CD14-positive monocyte (primary cell): ENCODE results near the gene GMDS. TPM values are rescaled to one million over a fixed set of nuclear protein-coding genes. Genes with fewer than 3 reads are reported as not detected.

ENCODE experiments used
- DNase-seq, 3 donors: peaks; one replicate each; pipeline ENCODE4 v3.0.0-alpha.2; 2011 to 2022
- H2AFZ ChIP-seq: 2 replicates; pipeline ENCODE4 v1.6.0; 2012; ENCODE audit warnings: mild to moderate bottlenecking, low read depth, low read length, inconsistent platforms; ENCODE audit not compliant: insufficient read depth, poor library complexity, severe bottlenecking
- H3K27ac ChIP-seq, 2 donors: 1 replicate in 1 of 2; 2 replicates in 1 of 2; pipeline ENCODE4 v1.5.1; 2012 to 2013; ENCODE audit warnings: low read length in 2 of 2, control low read depth in 1 of 2, inconsistent platforms in 1 of 2, low read depth in 1 of 2, mild to moderate bottlenecking in 1 of 2
- H3K27me3 ChIP-seq, 2 donors: one replicate each; pipeline versions ENCODE4 v1.6.0 to v1.6.1; 2011 to 2013; ENCODE audit warnings: low read length in 2 of 2; ENCODE audit not compliant: control insufficient read depth in 2 of 2, insufficient read depth in 2 of 2
- H3K36me3 ChIP-seq, 2 donors: replicated peaks in 1 of 2; 1 replicate in 1 of 2; 2 replicates in 1 of 2; pipeline versions ENCODE4 v1.5.1 to v1.6.1; 2012 to 2013; ENCODE audit warnings: low read length in 2 of 2, control low read depth in 1 of 2, inconsistent platforms in 1 of 2, mild to moderate bottlenecking in 1 of 2; ENCODE audit not compliant: insufficient read depth in 2 of 2, control insufficient read depth in 1 of 2
- H3K4me1 ChIP-seq, 2 donors: 1 replicate in 1 of 2; 2 replicates in 1 of 2; pipeline versions ENCODE4 v1.5.1 to v1.6.1; 2012 to 2013; ENCODE audit warnings: low read length in 2 of 2, control low read depth in 1 of 2, inconsistent platforms in 1 of 2, mild to moderate bottlenecking in 1 of 2, moderate library complexity in 1 of 2; ENCODE audit not compliant: insufficient read depth in 2 of 2, control insufficient read depth in 1 of 2
- H3K4me2 ChIP-seq: replicated peaks from 2 replicates; pipeline ENCODE3; 2012; ENCODE audit warnings: low read length, moderate library complexity, mild to moderate bottlenecking; ENCODE audit not compliant: poor library complexity, severe bottlenecking; ENCODE audit errors: extremely low read depth
- H3K4me3 ChIP-seq, 3 experiments: fragments of 200-600 bp in 1 of 3; sonication (generic) in 1 of 3; replicated peaks in 1 of 3; 1 replicate in 2 of 3; 2 replicates in 1 of 3; pipeline ENCODE4 v1.5.1; 2011 to 2013; ENCODE audit warnings: low read length in 3 of 3, mild to moderate bottlenecking in 3 of 3, control low read depth in 2 of 3, low read depth in 2 of 3, inconsistent platforms in 1 of 3, moderate library complexity in 1 of 3
- H3K79me2 ChIP-seq: 2 replicates; pipeline ENCODE4 v1.6.0; 2012; ENCODE audit warnings: mild to moderate bottlenecking, control low read depth, inconsistent platforms, low read length, moderate library complexity; ENCODE audit not compliant: insufficient read depth
- H3K9ac ChIP-seq: 2 replicates; pipeline ENCODE4 v1.6.0; 2017; ENCODE audit warnings: low read length, mild to moderate bottlenecking; ENCODE audit not compliant: insufficient read depth, poor library complexity, severe bottlenecking
- H3K9me3 ChIP-seq, 2 donors: replicated peaks in 1 of 2; 1 replicate in 1 of 2; 2 replicates in 1 of 2; pipeline versions ENCODE4 v1.5.1 to v1.6.1; 2012 to 2013; ENCODE audit warnings: low read length in 2 of 2, control low read depth in 1 of 2; ENCODE audit not compliant: control insufficient read depth in 1 of 2, insufficient read depth in 1 of 2
- H4K20me1 ChIP-seq: 2 replicates; pipeline ENCODE4 v1.6.0; 2012; ENCODE audit warnings: mild to moderate bottlenecking, low read length, control low read depth, moderate library complexity; ENCODE audit not compliant: insufficient read depth
- H3K27ac Mint-ChIP-seq, 7 donors: one replicate each; pipeline ENCODE4 v1.8.0; 2020; ENCODE audit warnings: mild to moderate bottlenecking in 7 of 7, mixed read lengths in 7 of 7, moderate library complexity in 6 of 7, inconsistent platforms in 2 of 7
- H3K27me3 Mint-ChIP-seq, 3 donors: one replicate each; pipeline ENCODE4 v1.8.0; 2021 to 2022; ENCODE audit warnings: low read depth in 3 of 3, mild to moderate bottlenecking in 3 of 3, mixed read lengths in 3 of 3, moderate library complexity in 3 of 3, inconsistent platforms in 1 of 3
- H3K36me3 Mint-ChIP-seq, 2 donors: one replicate each; pipeline ENCODE4 v1.8.0; 2020; ENCODE audit warnings: mixed read lengths in 2 of 2, inconsistent platforms in 1 of 2, mild to moderate bottlenecking in 1 of 2
- H3K4me1 Mint-ChIP-seq: one replicate; pipeline ENCODE4 v1.8.0; 2020; ENCODE audit warnings: mild to moderate bottlenecking, mixed read lengths
- H3K4me3 Mint-ChIP-seq, 2 donors: one replicate each; pipeline ENCODE4 v1.8.0; 2020; ENCODE audit warnings: mild to moderate bottlenecking in 2 of 2, mixed read lengths in 2 of 2, moderate library complexity in 1 of 2
- H3K9me3 Mint-ChIP-seq, 7 donors: one replicate each; pipeline ENCODE4 v1.8.0; 2020 to 2022; ENCODE audit warnings: mixed read lengths in 7 of 7, mild to moderate bottlenecking in 6 of 7, moderate library complexity in 6 of 7, inconsistent platforms in 2 of 7
- CTCF ChIP-seq: fragments of 200-600 bp; IDR thresholded peaks from one replicate; pipeline ENCODE4 v1.8.0; 2022; ENCODE audit warnings: antibody characterized with exemption, mild to moderate bottlenecking
- WGBS: methylation state at CpG from one replicate; pipeline ENCODE4 v1.1.5; 2013; ENCODE audit warnings: missing lambda C conversion rate; ENCODE audit not compliant: insufficient coverage; 5-methylcytosine and 5-hydroxymethylcytosine counted together
- intact Hi-C, 2 donors: fragments of 100-400 bp; cut with micrococcal nuclease; formaldehyde crosslinking; loops; one replicate each; pipeline versions ENCODE4 v1.15.0 to v1.15.1; 2023
- polyA plus RNA-seq, 3 donors: library from polyadenylated mRNA; depleted of rRNA in 1 of 3; unstranded in 2 of 3; stranded (reverse) in 1 of 3; fragments of 300-500 nt in 2 of 3; fragments of >200 nt in 1 of 3; fragmentation: Illumina TruSeq in 2 of 3; gene quantifications; 1 replicate in 2 of 3; 2 replicates in 1 of 3; pipeline ENCODE4 v1.2.3, GENCODE V29; 2012 to 2021

GMDS gene
- polyA plus RNA-seq, 3 donors = 10.5 to 19.9 (median 17.6) TPM

DNA sequence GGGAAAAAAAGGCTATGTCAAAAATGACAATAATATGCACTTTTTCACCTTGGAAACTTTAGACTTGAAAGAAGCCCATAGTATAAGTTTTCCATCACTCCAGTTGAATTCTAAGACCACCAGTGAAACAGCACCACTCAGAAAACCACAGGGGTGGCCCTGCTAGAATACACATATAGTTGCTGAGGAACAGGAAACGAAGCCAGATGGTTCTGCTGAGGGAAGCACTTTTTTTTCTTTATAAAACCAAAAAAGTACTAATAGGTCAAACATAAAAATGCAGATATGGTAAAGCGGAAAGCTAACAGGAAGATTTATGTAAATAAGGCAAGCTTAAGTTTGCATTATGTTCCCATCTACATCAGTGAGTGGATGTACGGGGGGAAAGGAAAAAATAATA lies 331.8 kb downstream of the GMDS start:
- Mint-ChIP-seq H3K4me3 (no peak overlapping the region), H3K4me1 (peaks cover 36% of the 10 kb centered on the region), H3K36me3 (peaks cover 5 to 7% of the 10 kb centered on the region in 2 donors), H3K27me3 (peaks cover 0 to 3% (median 2%) of the 10 kb centered on the region in 3 donors), H3K27ac (no peak overlapping the region), H3K9me3 (no peaks in the 10 kb centered on the region)
- Histone ChIP-seq H3K4me2 (no peak overlapping the region), H2AFZ (no peak overlapping the region), H3K27me3 (no peaks in the 10 kb centered on the region), H3K9ac (no peak overlapping the region), H3K79me2 (no peaks in the 10 kb centered on the region), H3K4me1 (peaks cover 8 to 12% of the 10 kb centered on the region in 2 donors), H3K4me3 (no peak overlapping the region), H3K36me3 (no peaks in the 10 kb centered on the region), H3K9me3 (no peaks in the 10 kb centered on the region), H3K27ac (no peak overlapping the region), H4K20me1 (no peaks in the 10 kb centered on the region)
- no CpG with 5 or more reads among the region's 3 CpGs for WGBS
- intact Hi-C loops = no loop called here
- DNase-seq = no peak
- no peak for TF ChIP-seq CTCF

- no peak overlapping the region for H2AFZ ChIP-seq
- H3K9ac ChIP-seq = no peak overlapping the region
- intact Hi-C loops = no loop called here
- H3K4me3 Mint-ChIP-seq = no peak overlapping the region
- no peaks in the 10 kb centered on the region for H3K9me3 Mint-ChIP-seq
- no peaks in the 10 kb centered on the region for H4K20me1 ChIP-seq
- H3K4me3 ChIP-seq = no peak overlapping the region
- H3K4me1 Mint-ChIP-seq = peaks cover 33% of the 10 kb centered on the region
- H3K79me2 ChIP-seq = no peaks in the 10 kb centered on the region
- H3K4me2 ChIP-seq = no peak overlapping the region
- TF ChIP-seq CTCF = no peak
- no CpG with 5 or more reads among the region's 3 CpGs for WGBS
- H3K27me3 ChIP-seq = no peaks in the 10 kb centered on the region
- no peak for DNase-seq
- H3K27ac Mint-ChIP-seq = peak overlapping the region in 1 of 7 donors; percentile 38
- H3K27me3 Mint-ChIP-seq = peaks cover 0 to 3% (median 0%) of the 10 kb centered on the region in 3 donors
- no peaks in the 10 kb centered on the region for H3K36me3 ChIP-seq
- peaks cover 5 to 10% of the 10 kb centered on the region in 2 donors for H3K36me3 Mint-ChIP-seq
- H3K4me1 ChIP-seq = peaks cover 8 to 12% of the 10 kb centered on the region in 2 donors
- H3K27ac ChIP-seq = no peak overlapping the region
- no peaks in the 10 kb centered on the region for H3K9me3 ChIP-seq
Measured at GRCh38 chr6:1912731-1913130, 332.7 kb downstream of the GMDS start.
